CD4-positive, alpha-beta T cell treated with Interleukin-12 subunit alpha and Interleukin-12 subunit beta, for 1 hour (primary cell): ENCODE results near the gene BOLA2.
A peak's percentile ranks its signal among the peaks of the same experiment; 100 is the strongest.
"Not testable (repeated sequence)": the region's sequence is repeated elsewhere in the genome, so short reads cannot be mapped to it uniquely, and the experiment has no call there.

Experiments used
- DNase-seq: peaks from one replicate; pipeline ENCODE4 v3.0.0-alpha.2; 2020

The BOLA2 gene

GRCh38 chr16:29454269-29454668, at the start of gene BOLA2, which contains the start of gene SLX1B:
Gene BOLA2, minus strand, starts transcription at chr16:29454351. Its CDS starts 98 bp downstream, at chr16:29454253.
Gene SLX1B, plus strand, starts transcription at chr16:29454533.
- not testable (repeated sequence) for DNase-seq

- not testable (repeated sequence) for DNase-seq
Measured at GRCh38 chr16:29482276-29482675, 28.1 kb upstream of the BOLA2 start.

GRCh38 chr16:29472065-29472464, 17.9 kb upstream of the BOLA2 start:
- DNase-seq: not testable (repeated sequence)

GRCh38 chr16:29469660-29470059, 15.5 kb upstream of the BOLA2 start:
- peak; percentile 76 for DNase-seq

GRCh38 chr16:29467654-29468366, 13.7 kb upstream of the BOLA2 start:
- not testable (repeated sequence) for DNase-seq

GRCh38 chr16:29466904-29467303, 12.8 kb upstream of the BOLA2 start:
- DNase-seq: not testable (repeated sequence)

GRCh38 chr16:29465985-29466824, 12.1 kb upstream of the BOLA2 start:
- not testable (repeated sequence) for DNase-seq

- not testable (repeated sequence) for DNase-seq
Measured at GRCh38 chr16:29460647-29461030, 6.5 kb upstream of the BOLA2 start.

GRCh38 chr16:29459706-29460646, 5.8 kb upstream of the BOLA2 start, which contains the start of gene SULT1A4:
Gene SULT1A4, plus strand, starts transcription at chr16:29459913. Its CDS starts 1,473 bp downstream, at chr16:29461386.
- not testable (repeated sequence) for DNase-seq

- not testable (repeated sequence) for DNase-seq
Measured at GRCh38 chr16:29457660-29458059, 3.5 kb upstream of the BOLA2 start.

GRCh38 chr16:29454828-29455227, 677 bp upstream of the BOLA2 start:
- not testable (repeated sequence) for DNase-seq

GRCh38 chr16:29453754-29454153, 397 bp downstream of the BOLA2 start:
- not testable (repeated sequence) for DNase-seq

GRCh38 chr16:29425390-29425789, 28.8 kb downstream of the BOLA2 start:
- DNase-seq: not testable (repeated sequence)

- DNase-seq: not testable (repeated sequence)
Measured at GRCh38 chr16:29423587-29423986, 30.6 kb downstream of the BOLA2 start.

GRCh38 chr16:29405249-29405648, 48.9 kb downstream of the BOLA2 start:
- DNase-seq: not testable (repeated sequence)
